ENCODE data around the gene SLC9C1.
"Not testable (repeated sequence)": the region's sequence is repeated elsewhere in the genome, so short reads cannot be mapped to it uniquely, and the experiment has no call there.

Gene SLC9C1

DNA sequence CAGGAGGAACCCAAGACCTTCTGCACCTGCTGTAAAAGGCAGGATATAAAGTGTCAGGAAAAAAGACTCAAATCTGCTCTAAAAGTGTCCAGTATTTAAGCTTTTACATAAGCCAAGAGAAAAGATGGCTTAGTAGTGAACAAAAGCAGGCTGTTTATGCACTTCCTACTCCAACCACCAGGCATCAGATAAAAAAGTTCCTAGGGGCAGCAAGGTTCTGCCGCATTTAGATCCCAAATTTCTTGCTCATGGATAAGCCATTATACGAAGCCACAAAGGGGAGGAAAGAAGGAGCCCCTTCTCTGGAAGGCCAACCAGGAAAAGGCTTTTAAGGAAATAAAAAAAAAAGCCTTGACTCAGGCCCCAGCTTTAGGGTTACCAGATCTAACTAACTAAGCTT is 10.6 kb upstream of the SLC9C1 start:
- DNase-seq, result no peak

DNA sequence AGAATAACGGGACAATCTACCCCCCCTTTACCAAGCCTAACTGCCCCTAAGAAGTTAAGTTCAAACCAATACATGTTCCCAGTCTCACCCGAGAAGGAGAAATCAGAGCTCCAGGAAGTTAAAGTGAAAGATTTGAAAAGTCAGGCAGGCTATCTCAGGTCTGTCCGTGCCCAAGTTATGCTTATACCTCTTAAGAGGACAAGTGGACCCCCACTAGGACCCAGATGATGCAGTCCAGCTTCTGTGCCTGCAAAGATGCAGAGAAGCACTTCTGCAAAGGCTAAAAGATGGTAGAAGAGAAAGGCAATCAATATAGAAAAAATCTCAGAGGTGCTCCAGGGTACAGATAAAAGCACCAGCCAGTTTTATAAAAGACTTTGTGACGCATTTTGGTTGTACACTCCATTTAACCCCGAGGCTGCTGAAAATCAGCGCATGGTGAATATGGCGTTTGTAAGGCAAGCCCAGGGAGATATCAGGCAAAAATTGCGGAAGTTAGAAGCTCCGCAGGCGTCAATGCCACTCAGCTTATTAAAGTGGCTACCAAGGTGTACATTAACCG is 9.8 kb upstream of the SLC9C1 start:
- no peak for DNase-seq

DNA sequence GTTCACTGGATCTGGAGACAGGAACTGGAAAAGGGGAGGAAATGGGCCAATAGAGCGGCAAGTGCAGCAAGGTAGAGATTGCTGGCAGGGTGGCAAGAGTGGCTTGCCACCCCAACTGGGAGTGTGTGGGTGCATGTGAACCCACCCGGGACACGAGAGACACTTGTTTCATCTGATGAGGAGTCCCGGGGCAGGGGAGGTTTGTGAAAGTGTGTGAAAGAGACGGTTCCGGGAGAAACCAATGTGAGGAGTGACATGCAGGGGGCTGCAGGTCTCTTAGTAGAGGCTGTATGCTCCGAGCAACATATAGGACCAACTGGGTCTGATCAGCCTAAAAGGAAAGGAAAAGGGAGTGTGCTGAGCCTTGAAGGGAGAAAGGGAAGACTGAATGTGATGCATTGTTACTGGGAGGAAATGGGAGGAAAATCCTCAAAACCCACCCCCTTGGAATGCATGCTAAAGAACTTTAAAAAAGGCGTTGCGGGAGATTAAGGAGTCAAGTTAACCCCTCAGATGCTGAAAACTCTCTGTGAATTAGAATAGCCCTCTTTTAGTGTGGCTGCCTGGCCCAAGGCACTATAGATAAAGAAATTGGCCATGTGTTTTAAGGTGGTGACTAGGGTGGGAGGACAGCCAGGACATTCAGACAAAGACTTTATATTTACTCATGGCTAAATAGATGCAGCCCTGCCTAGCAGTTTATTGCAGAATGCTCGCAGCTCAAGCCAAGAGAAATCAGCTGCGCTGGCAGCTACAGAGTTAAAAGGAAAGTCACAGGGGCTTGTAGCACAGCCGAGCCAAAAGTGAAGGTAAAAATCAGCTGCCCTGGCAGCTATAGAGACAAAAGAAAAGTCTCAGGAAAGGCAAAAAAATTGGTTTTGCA is 9.1 kb upstream of the SLC9C1 start:
- no peak for DNase-seq

DNA sequence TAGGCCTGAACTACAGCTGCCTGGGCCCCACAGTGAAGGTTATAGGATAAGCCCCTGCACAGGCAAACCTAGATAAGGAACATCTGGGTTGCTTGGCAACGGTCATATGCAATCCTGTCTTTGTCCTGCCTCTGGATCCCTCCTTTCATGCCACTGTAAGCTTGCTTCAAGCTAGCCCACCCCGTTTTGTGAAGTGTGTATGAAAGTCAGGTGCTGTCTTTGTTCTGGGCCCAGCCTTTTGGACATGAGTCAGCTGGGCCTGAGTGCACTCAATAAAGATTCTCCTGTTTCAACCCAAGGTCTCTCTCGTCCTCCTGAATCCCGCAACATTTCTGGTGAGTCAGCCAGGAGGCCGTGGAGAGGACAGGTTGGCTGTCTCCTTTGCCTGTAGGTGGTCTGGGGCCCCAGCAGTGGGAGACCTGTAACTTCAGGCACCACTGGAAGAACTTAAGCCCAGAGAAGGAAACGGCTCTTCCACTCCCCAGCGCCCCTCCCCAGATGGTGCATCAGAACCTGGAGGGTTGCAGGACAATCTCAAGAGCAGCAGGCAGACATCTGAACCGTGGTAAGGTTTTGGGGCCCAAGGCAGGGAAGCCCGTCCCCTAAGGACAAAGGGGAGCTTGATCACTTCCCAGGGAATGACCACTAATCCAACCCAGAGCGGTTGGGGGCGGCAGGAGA is 8.3 kb upstream of the SLC9C1 start:
- no peak for DNase-seq

DNA sequence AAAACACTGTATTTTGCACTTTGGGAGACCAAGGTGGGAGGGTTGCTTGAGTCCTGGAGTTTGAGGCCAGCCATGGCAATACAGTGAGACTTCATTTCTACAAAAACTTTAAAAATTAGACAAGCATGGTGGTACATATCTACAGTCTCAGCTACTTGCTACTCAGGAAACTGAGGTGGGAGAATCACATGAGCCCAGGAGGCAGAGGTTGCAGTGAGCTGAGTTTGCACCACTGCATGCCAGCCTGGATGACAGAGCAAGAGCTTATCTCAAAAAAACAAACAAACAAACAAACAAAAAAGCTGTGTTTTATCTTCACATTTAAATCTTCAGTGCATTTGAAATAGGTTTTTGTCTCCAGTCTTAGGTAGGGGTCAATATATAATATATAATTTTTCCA is 4.8 kb upstream of the SLC9C1 start:
- no peak for DNase-seq

DNA sequence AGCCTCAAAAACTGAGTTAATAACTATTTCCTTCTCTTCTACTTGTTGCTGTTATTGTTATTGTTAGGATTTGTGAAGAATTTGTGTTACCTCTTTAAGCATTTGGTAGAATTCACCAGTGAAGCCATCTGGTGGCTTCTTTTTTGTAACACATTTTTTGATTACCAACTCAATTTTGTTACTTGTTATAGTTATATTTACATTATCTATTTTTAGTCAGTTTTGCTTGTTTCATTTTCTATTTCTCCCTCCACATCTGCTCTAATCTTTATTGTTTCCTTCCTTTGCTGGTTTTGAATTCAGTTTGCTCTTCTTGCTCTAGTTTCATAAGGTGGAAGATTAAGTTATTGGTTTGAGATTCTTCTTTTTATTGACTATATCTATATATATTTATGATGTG is 3.7 kb upstream of the SLC9C1 start:
- DNase-seq, result no peak

DNA sequence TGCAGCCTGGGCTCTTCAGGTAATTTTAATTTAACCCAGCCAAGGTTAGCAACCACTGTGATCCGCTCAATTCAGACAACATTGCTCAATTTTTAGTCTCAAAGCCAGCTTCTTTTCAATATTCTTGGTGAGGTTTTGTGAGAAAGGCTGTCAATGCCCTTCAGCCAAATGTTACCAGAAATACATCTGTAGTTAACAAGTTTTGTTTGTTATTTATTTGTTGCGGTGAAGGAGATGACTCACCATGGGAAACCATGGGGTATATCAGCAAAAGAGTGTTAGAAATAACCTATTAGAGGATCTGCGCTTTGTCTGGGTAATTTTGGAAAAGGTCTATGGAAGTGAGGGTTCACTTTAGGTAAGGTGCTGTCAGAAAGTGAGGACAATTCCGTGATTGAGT is 5.0 kb downstream of the SLC9C1 start:
- DNase-seq, result no peak

DNA sequence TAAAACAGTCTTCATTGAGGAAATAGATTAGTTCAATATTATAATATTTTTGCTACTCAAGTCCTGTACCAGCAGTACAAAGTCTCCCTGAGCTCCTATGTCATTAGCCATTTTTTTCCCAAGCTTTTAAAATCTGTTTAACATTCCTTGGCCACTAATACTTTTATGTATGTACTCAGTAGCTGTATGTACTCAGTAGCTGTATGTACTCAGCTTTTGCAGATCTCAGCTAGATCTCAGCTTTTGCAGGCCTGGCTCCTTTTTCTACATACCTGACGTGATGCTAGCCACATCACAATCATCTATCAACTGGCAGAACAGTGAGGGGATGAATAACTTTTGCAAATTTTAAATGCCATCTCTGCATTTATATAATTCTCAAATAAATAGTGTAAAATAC is 13.8 kb downstream of the SLC9C1 start:
- DNase-seq, result no peak

DNA sequence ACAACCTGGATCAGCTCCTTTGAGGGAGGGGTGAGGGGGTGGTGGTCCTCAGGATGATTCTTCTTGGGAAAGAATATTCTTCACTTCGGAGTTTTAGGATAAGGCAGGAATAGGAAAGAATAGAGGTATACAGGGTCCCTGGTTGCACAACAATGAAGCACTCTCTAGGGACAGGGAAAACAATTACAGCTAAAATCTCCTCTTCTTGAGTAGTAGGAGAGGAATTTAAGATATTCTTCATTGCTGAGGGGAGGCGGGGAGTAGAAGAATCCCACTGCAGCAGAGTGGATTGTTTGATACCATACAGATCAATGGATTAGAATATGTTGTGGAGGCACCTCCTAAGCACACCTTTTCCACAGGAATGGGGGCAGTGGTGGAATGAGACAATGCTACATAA is 20.5 kb downstream of the SLC9C1 start:
- no peak for DNase-seq

DNA sequence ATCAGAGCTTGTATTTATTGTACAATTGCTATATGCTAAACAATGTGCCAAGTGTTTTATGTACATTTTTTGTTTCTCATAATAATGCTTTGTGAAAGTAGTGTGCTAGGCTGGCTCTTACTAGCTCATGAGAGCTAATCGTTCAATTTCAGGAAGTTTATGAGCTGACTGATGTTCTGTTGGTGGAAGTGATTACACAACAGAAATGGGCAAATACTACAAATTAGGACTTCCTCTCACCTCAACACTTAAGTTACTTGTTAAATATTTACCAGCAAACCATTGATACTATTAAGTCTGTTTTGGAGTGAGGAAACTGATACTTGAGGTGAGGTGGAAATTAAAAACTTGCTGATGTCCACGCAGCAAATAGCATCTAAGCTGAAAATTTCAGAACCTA is 32.3 kb downstream of the SLC9C1 start:
- DNase-seq, result no peak

DNA sequence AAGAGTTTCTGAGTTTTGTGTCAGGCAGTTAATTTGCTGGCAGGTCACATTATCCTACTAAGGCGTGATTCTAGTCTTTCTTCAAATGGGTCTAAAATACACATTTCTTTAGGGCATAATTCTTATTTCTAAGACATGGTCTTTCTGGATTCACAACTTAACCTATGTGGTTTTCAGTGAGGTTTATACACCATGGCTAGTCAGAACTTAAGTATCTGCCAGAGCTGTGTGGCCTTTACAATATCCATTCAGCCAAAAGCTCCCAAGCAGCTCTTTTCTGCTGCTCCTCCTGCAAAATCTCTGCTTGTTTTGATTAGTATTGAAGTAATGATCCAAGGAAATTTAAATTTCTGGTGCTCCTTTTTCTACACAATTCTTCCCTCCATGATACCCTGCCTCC is 33.5 kb downstream of the SLC9C1 start:
- no peak for DNase-seq

DNA sequence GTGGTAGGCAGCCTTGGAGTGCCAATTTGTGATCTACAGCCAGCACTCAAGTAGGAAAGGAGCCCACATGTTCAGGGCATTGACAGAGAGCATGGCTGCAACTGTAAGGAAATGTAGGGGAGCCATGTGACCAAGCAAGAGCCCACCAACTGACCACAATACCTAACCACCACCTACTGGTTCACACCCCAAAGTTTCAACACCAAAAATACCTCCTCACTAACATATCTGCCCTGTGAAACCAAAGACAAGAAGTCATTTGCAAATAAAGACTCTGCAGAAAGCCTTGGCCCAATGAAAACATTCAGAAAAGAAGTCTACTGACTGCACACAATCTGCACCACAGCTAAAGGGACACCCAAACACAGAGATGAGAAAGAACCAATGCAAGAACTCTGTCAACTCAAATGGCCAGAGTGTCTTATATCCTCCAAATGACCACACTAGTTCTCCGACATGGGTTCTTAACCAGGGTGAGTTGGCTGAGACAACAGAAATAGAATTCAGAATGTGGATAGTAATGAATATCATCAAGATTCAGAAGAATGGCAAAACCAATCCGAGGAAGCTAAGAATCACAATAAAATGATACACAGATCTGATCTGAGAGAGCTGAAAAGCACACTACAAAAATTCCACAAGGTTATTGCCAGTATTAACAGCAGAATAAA is 40.6 kb downstream of the SLC9C1 start:
- DNase-seq, result no peak

DNA sequence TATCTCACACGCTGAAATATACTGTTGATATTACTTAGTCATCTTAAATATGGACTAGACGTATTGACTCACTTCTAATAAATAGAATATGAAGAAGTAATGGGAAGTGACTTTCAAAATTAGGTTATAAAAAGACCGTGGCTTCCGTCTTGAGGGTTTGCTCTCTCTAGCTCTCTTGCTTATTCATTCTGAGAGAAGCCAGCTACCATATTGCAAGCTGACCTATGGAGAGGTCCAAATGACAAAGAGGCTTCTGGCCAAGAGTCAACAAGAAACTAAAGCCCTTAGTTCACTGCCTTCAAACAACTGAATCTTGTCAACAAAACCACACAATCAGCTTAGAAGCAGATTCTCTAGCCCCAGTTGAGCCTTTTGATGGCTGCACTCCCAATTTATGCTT is 46.1 kb downstream of the SLC9C1 start:
- no peak for DNase-seq

DNA sequence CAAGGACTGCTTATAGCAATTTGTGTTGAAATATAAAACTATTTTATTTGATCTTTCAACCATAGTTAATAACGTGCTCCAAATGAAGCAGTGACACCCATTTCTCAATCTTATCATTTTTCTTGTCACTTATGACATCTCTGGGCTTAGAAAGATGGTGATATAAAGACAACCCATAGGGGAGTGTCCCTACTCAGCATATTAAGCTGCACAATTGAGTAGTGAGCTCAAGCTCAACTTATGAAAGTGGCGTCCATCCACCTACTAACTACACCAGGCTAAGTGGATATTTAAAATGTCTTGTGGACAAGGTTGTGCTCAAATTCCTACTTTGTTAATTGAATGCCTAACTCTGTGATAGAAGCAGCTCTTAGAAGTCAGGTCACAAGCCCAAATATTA is 46.7 kb downstream of the SLC9C1 start:
- no peak for DNase-seq

DNA sequence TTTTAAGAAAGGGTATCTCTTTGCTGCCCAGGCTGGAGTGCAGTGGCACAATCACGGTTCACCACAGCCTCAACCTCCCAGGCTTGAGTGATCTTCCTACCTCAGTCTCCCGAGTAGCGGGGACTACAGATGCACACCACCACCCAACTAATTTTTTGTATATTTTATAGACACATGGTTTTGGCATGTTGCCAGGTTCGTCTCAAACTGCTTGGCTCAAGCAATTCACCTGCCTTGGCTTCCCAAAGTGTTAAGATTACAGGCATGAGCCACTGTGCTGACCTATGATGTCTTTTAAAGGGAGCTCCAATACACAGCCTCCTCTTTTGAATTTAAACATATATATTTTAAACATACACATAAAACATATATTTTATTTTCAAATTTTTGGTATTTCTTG is 60.9 kb downstream of the SLC9C1 start:
- no peak for DNase-seq

DNA sequence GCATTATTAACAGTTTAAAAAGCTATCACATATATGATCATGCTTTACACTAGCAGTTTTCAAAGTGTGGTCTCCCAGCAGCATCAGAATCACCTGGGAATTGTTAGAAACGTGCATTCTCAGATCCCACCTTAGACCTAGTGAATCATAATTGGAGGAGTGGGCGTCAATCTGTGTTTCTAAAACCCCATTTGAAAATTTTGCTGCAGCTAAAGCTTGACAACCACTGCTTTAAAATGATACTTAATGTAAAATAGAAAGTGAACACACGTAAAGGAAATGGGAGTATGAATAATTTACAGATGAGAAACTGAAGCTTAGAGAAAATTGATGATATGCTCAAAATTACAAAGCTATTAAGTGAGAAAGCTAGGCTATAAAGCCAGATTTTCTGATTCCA is 62.3 kb downstream of the SLC9C1 start:
- no peak for DNase-seq

DNA sequence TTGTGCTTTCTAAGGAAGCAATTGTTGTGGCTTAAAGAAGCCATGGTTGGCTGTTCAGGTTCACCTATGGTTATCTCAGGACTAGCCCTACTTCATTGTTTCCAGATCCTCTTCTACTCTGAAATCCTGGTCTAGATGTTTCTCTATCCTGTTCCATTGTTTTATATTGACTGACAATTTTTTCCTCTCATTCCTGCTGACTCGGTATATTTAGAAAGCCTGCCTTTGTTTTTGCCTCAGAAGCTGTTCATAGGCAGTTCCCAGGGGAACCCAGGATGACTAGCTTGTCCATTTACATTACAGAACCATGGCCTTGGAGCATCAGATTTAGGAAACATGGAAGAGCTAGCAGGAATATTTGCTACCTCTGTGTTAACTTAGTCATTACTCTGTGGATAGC is 64.0 kb downstream of the SLC9C1 start:
- DNase-seq, result no peak

DNA sequence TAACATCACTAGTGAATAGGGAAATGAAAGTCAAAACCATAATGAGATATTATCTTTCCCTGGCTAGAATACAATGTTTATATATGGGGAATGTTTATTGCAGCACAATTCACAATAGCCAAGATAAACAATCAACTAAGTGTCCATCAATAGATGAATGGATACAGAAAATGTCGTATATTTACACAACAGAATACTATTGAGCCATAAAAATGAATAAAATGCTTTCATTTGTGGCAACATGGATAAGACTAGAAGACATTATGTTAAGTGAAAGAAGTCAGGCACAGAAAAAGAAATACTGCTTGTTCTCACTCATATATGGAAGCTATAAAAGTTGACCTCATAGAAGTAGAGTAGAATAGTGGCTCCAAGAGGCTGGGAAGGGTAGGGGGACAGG is 65.2 kb downstream of the SLC9C1 start:
- no peak for DNase-seq

DNA sequence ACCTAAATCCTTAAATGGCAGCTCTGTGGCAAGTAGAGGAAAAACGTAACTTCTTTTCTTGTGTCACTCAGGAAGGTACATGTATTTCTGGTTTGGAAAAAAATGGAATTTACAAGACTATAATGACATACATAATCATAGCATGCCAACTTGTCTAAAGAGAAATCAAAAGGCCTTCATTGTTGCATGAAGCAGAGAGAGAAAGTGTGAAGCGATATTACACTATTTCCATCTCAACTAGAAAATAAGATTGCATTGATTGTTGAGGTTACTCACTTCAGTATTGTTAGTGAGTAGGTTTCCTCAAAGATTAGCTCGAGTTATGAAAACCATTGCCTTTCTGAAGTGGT is 93.7 kb downstream of the SLC9C1 start:
- DNase-seq, result no peak

DNA sequence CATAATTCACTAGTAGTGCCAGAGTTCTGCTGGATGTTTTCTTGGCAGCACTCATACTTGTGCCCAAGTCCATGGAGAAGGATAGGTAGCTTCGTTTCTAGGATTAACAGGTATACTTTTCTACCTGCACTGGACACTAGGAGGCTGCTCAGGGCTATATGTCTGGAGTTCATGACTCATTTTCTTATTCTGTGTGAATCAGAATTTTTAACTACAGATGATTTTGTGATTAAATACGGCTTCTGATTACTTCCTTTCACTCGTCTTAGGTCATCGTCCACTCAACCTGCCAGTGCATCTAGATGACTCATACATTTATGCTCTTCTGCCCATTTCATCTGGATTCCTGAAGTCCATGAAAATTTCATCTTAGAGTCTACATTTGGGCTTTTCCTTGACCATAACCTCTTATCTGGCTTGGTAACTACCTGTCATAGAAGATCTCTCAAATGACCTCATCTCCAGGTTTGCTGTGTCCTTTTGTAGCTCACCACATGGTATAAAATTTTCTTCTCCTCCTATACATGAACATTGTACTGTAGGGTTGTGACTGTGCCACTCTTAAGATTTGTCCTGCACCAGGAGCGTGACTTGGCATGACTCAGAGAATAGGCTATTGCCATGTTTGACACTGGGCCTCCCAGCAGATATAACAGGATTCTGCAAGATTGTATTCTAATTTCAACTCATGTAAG is 94.2 kb downstream of the SLC9C1 start:
- DNase-seq, result no peak

DNA sequence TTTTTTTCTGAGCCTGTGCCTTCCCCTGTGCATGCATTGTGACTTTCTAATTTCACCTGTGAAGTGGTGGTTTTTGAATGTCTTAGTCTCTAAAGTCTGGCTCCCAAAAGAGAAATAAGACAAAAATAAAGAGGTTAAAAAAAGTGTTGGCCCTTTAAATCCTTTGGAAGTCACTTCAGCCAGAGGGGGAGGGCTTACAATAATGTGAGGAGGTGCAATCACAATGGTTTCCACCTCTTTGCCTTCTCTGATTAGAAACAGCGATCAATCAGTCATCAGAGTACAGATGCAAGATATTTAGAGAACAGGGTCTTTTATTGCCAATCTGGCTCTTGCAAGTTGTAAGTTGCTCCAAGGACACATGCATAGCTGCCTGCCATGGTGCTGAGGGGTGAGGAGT is 96.9 kb downstream of the SLC9C1 start:
- no peak for DNase-seq

DNA sequence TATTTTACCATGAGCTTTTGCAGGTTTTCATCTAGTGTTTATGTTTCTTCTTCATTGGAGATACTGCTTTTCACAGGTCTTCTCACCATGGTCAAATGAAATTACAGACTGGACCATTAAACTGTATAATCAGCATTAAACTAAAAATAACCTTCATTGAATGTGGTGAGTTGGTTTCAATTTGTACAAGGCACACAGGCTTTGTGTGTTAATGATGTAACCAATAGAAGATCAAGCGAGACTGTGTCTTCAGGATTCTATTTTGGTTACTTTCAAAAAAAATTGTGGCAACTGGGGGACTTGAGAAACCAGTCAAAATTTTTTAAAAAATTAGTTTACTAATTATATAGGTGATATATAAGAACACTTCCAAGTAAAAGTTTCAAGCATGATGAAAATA is 106.7 kb downstream of the SLC9C1 start:
- DNase-seq, result no peak

DNA sequence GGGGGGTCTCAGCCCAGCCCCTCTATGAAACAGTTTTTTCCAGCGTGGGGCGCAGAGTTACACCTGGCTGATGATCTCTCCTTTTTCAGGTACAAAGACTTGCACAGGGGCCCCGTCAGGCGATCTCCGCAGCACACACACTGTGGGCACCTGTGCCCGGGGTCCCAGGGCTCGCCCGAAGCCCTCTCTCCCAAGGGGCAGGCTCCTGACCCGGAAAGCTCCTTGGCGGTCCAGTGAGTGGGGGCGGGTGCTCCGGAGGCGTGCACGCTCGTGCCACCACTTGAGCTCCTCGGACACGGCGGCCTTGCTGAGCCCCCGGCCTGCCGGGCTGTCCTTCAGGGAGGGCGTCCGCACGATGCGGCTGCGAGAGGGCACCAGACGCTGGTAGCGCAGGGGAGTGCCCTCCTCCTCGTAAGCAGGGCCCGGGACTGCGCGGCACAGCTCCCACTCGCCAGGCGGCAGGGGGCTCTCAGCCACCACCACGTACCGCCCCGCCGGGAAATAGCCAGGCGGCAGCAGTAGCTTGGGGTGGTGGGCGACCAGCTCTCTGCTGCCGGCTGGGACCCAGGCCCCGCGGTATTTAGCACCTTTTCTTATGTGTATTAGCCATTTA is 108.5 kb downstream of the SLC9C1 start:
- not testable (repeated sequence) for DNase-seq
